Anterior cingulate cortex (tissue), 58 donors: ENCODE results near the gene ZBTB20.

Experiments used
- DNase-seq, 58 donors: peaks; one replicate each; lab custom pipeline; 2025; lab: John Stamatoyannopoulos, UW

Gene ZBTB20

GRCh38 chr3:114566162-114566755 is 580.8 kb downstream of the ZBTB20 start:
- DNase-seq = no peak

- DNase-seq = no peak
Observed at GRCh38 chr3:114565216-114565615, 581.9 kb downstream of the ZBTB20 start.

- no peak for DNase-seq
Observed at GRCh38 chr3:114563720-114564119, 583.4 kb downstream of the ZBTB20 start.

GRCh38 chr3:114562557-114562956 is 584.5 kb downstream of the ZBTB20 start:
- no peak for DNase-seq

GRCh38 chr3:114558271-114558670 is 588.8 kb downstream of the ZBTB20 start:
- DNase-seq = no peak

GRCh38 chr3:114557791-114558190 is 589.3 kb downstream of the ZBTB20 start:
- no peak for DNase-seq

GRCh38 chr3:114556657-114557213 is 590.4 kb downstream of the ZBTB20 start:
- DNase-seq = no peak

GRCh38 chr3:114554731-114555130 is 592.4 kb downstream of the ZBTB20 start:
- DNase-seq = no peak

- no peak for DNase-seq
Observed at GRCh38 chr3:114553949-114554593, 593.0 kb downstream of the ZBTB20 start.

- DNase-seq = no peak
Observed at GRCh38 chr3:114552527-114552812, 594.6 kb downstream of the ZBTB20 start.

- DNase-seq = no peak
Observed at GRCh38 chr3:114551770-114552526, 595.1 kb downstream of the ZBTB20 start.

- DNase-seq = no peak
Observed at GRCh38 chr3:114550165-114550564, 596.9 kb downstream of the ZBTB20 start.

GRCh38 chr3:114545193-114545592 is 601.9 kb downstream of the ZBTB20 start:
- no peak for DNase-seq

- DNase-seq = no peak
Observed at GRCh38 chr3:114542359-114542758, 604.7 kb downstream of the ZBTB20 start.

- no peak for DNase-seq
Observed at GRCh38 chr3:114539525-114539924, 607.6 kb downstream of the ZBTB20 start.

GRCh38 chr3:114538211-114538610 is 608.9 kb downstream of the ZBTB20 start:
- no peak for DNase-seq

GRCh38 chr3:114528517-114528916 is 618.6 kb downstream of the ZBTB20 start:
- DNase-seq = no peak

GRCh38 chr3:114527036-114527644 is 619.9 kb downstream of the ZBTB20 start:
- no peak for DNase-seq

- no peak for DNase-seq
Observed at GRCh38 chr3:114525278-114525677, 621.8 kb downstream of the ZBTB20 start.

- peak in 3 of 58 donors; percentile 0 to 11 (median 2) for DNase-seq
Observed at GRCh38 chr3:114519415-114519814, 627.7 kb downstream of the ZBTB20 start.

GRCh38 chr3:114518206-114518808 is 628.8 kb downstream of the ZBTB20 start:
- no peak for DNase-seq
